NCI-H82 treated with DMSO at 0.1 percent for 48 hours (cell line): ENCODE data around the gene PMEPA1.

Experiments used
- DNase-seq: peaks from one replicate; lab custom pipeline; 2025; ENCODE audit not compliant: unreplicated experiment; lab: John Stamatoyannopoulos, UW

PMEPA1 gene

GRCh38 chr20:57737349-57737748 lies 27.5 kb upstream of the PMEPA1 start:
- DNase-seq: no peak

GRCh38 chr20:57736738-57737347 lies 27.0 kb upstream of the PMEPA1 start:
- no peak for DNase-seq

GRCh38 chr20:57735831-57736737 lies 26.3 kb upstream of the PMEPA1 start:
- no peak for DNase-seq

GRCh38 chr20:57734754-57735153 lies 24.9 kb upstream of the PMEPA1 start:
- no peak for DNase-seq

GRCh38 chr20:57732226-57732625 lies 22.4 kb upstream of the PMEPA1 start:
- no peak for DNase-seq

- DNase-seq: no peak
Measured at GRCh38 chr20:57728762-57729161, 18.9 kb upstream of the PMEPA1 start.

- DNase-seq: no peak
Measured at GRCh38 chr20:57727863-57728262, 18.0 kb upstream of the PMEPA1 start.

GRCh38 chr20:57725636-57726035 lies 15.8 kb upstream of the PMEPA1 start:
- DNase-seq: no peak

GRCh38 chr20:57724610-57725405 lies 15.0 kb upstream of the PMEPA1 start:
- no peak for DNase-seq

GRCh38 chr20:57723816-57724215 lies 14.0 kb upstream of the PMEPA1 start:
- DNase-seq: no peak

- no peak for DNase-seq
Measured at GRCh38 chr20:57719951-57720350, 10.1 kb upstream of the PMEPA1 start.

- peak; percentile 91 for DNase-seq
Measured at GRCh38 chr20:57718490-57719009, 8.7 kb upstream of the PMEPA1 start.

GRCh38 chr20:57717797-57718196 lies 8.0 kb upstream of the PMEPA1 start:
- DNase-seq: no peak

- no peak for DNase-seq
Measured at GRCh38 chr20:57716901-57717300, 7.1 kb upstream of the PMEPA1 start.

- DNase-seq: no peak
Measured at GRCh38 chr20:57716202-57716601, 6.4 kb upstream of the PMEPA1 start.

- DNase-seq: no peak
Measured at GRCh38 chr20:57715268-57715904, 5.6 kb upstream of the PMEPA1 start.

GRCh38 chr20:57714409-57715267 lies 4.8 kb upstream of the PMEPA1 start:
- DNase-seq: no peak

GRCh38 chr20:57713951-57714350 lies 4.1 kb upstream of the PMEPA1 start:
- no peak for DNase-seq

GRCh38 chr20:57713505-57713903 lies 3.7 kb upstream of the PMEPA1 start:
- DNase-seq: no peak
